GM10248 (cell line): ENCODE results near the gene ALKAL2.
"Not testable (repeated sequence)": the region's sequence is repeated elsewhere in the genome, so short reads cannot be mapped to it uniquely, and the experiment has no call there.

Source experiments
- CTCF ChIA-PET: fragments of 300-600 bp; sonication (Branson Sonifier 250); formaldehyde crosslinking; extraction: SDS; loops from one replicate; lab custom pipeline; 2021; ENCODE audit warnings: antibody characterized with exemption; lab: Yijun Ruan, JAX
- POLR2A ChIA-PET: fragments of 350-650 bp; sonication (Branson Sonifier 250); formaldehyde crosslinking; extraction: SDS; loops from one replicate; lab custom pipeline; 2020; ENCODE audit warnings: antibody characterized with exemption; lab: Yijun Ruan, JAX
- DNase-seq: peaks from one replicate; pipeline ENCODE4 v3.0.0; 2012; ENCODE audit errors: extremely low spot score
- CTCF ChIP-seq: IDR thresholded peaks from 2 replicates; pipeline ENCODE4 v1.5.1; 2012; ENCODE audit warnings: mild to moderate bottlenecking, low read depth; ENCODE audit errors: extremely low read depth, missing control alignments, control extremely low read depth

The ALKAL2 gene

GRCh38 chr2:320561-320960 is 32.7 kb upstream of the ALKAL2 start:
- CTCF ChIA-PET, result no interaction called here

GRCh38 chr2:319059-319600 is 31.2 kb upstream of the ALKAL2 start:
- ChIA-PET CTCF (interaction anchor here (0.8 kb wide), 1 partner anchor 8 kb away, joined by 3 read pairs; no protein-coding TSS in a partner anchor), POLR2A (no interaction called here)
- no peak for TF ChIP-seq CTCF
- no peak for DNase-seq

More at GRCh38 chr2:320561-320960, 32.7 kb upstream of the ALKAL2 start:
- no peak for TF ChIP-seq CTCF
- POLR2A ChIA-PET, result no interaction called here
- no peak for DNase-seq

GRCh38 chr2:317501-318424 is 29.9 kb upstream of the ALKAL2 start:
- POLR2A ChIA-PET, result no interaction called here
- CTCF ChIA-PET, result interaction anchor here (0.8 kb wide), 1 partner anchor 18 kb away, joined by 3 read pairs; no protein-coding TSS in a partner anchor
- TF ChIP-seq CTCF, result no peak
- DNase-seq, result peak; percentile 31

- DNase-seq, result no peak
- ChIA-PET CTCF (no interaction called here), POLR2A (no interaction called here)
- TF ChIP-seq CTCF, result no peak
Measured at GRCh38 chr2:316381-316780, 28.5 kb upstream of the ALKAL2 start.

- CTCF ChIA-PET, POLR2A ChIA-PET, DNase-seq: not testable (repeated sequence)
Measured at GRCh38 chr2:315925-316324, 28.0 kb upstream of the ALKAL2 start.

- DNase-seq, result no peak
- TF ChIP-seq CTCF, result no peak
- ChIA-PET CTCF (no interaction called here), POLR2A (no interaction called here)
Measured at GRCh38 chr2:314561-315336, 26.9 kb upstream of the ALKAL2 start.
